Non-pigmented ciliary epithelial cell (primary cell): ENCODE data around the gene SMCP.

Experiments
- DNase-seq: peaks from one replicate; pipeline ENCODE4 v3.0.0-alpha.2; 2010; ENCODE audit warnings: low read depth

The SMCP gene

GRCh38 chr1:152886758-152887409 lies 8.8 kb downstream of the SMCP start:
- DNase-seq = no peak

GRCh38 chr1:152888126-152888525 lies 10.0 kb downstream of the SMCP start:
- no peak for DNase-seq

- no peak for DNase-seq
These were observed 20.9 kb downstream of the SMCP start for GRCh38 chr1:152899027-152899426.

- no peak for DNase-seq
These were observed 21.8 kb downstream of the SMCP start for GRCh38 chr1:152899883-152900282.

GRCh38 chr1:152901631-152902030 lies 23.5 kb downstream of the SMCP start:
- DNase-seq = no peak

GRCh38 chr1:152902636-152903035 lies 24.5 kb downstream of the SMCP start:
- DNase-seq = no peak

GRCh38 chr1:152904688-152905440 lies 26.7 kb downstream of the SMCP start:
- no peak for DNase-seq

- no peak for DNase-seq
These were observed 28.0 kb downstream of the SMCP start for GRCh38 chr1:152906023-152906565.

GRCh38 chr1:152907686-152908601 lies 29.8 kb downstream of the SMCP start, which contains the start of gene IVL:
IVL (plus strand) TSS chr1:152908546; CDS start chr1:152909798, 1,252 bp downstream.
- no peak for DNase-seq

- DNase-seq = no peak
These were observed 31.1 kb downstream of the SMCP start for GRCh38 chr1:152909206-152909605.

GRCh38 chr1:152912471-152912870 lies 34.3 kb downstream of the SMCP start:
- DNase-seq = no peak

- no peak for DNase-seq
These were observed 34.8 kb downstream of the SMCP start for GRCh38 chr1:152912900-152913299.

- DNase-seq = no peak
These were observed 39.7 kb downstream of the SMCP start for GRCh38 chr1:152917794-152918193.

GRCh38 chr1:152919071-152919470 lies 40.9 kb downstream of the SMCP start:
- DNase-seq = no peak

GRCh38 chr1:152924191-152924590 lies 46.1 kb downstream of the SMCP start:
- DNase-seq = no peak

GRCh38 chr1:152926091-152926490 lies 48.0 kb downstream of the SMCP start:
- DNase-seq = no peak

GRCh38 chr1:152928671-152929070 lies 50.5 kb downstream of the SMCP start:
- DNase-seq = no peak

- DNase-seq = no peak
These were observed 54.2 kb downstream of the SMCP start for GRCh38 chr1:152932170-152932811.

GRCh38 chr1:152933196-152933595 lies 55.1 kb downstream of the SMCP start:
- no peak for DNase-seq
